ENCODE results near the gene GCAT. TPM values are rescaled to one million over a fixed set of nuclear protein-coding genes. Genes with fewer than 3 reads are reported as not detected.

Gene GCAT
- total RNA-seq, 4 donors from 2014 or later, result 11.3 to 34.5 (median 20.1) TPM

DNA sequence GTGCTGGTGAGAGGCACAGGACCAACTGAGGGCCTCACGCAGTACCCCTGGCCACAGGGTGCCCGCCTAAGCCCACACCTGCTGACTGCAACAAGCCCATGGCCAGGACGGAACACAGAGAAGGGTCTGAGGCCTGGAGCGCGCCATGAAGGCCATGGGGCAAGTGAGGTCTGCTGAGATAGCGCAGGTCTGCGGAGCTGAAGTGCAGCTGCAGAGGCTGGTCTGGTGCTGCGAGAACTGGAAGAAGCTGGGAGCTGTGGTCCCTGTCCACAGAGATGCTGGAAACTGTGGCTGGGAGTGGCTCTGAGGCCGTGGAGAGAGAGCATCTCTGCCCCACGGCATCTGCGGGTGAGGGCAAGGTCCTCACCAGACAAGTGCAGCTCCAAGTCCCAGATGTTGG is 23.7 kb downstream of the GCAT start:
- H3K4me3 ChIP-seq, result no peak overlapping the region
- 94% methylated on average over 10 of the region's 11 CpGs for WGBS
- H3K27ac ChIP-seq, result no peak overlapping the region
- H3K4me1 ChIP-seq, result peaks cover 7% of the 10 kb centered on the region
- H3K9me3 ChIP-seq, result no peaks in the 10 kb centered on the region
- TF ChIP-seq POLR2AphosphoS5 (IDR thresholded peaks at IDR 0.05) (no peak), EP300 (IDR thresholded peaks at IDR 0.05) (no peak), POLR2A (IDR thresholded peaks at IDR 0.05) (no peak)
- TF ChIP-seq, protein P1, sequence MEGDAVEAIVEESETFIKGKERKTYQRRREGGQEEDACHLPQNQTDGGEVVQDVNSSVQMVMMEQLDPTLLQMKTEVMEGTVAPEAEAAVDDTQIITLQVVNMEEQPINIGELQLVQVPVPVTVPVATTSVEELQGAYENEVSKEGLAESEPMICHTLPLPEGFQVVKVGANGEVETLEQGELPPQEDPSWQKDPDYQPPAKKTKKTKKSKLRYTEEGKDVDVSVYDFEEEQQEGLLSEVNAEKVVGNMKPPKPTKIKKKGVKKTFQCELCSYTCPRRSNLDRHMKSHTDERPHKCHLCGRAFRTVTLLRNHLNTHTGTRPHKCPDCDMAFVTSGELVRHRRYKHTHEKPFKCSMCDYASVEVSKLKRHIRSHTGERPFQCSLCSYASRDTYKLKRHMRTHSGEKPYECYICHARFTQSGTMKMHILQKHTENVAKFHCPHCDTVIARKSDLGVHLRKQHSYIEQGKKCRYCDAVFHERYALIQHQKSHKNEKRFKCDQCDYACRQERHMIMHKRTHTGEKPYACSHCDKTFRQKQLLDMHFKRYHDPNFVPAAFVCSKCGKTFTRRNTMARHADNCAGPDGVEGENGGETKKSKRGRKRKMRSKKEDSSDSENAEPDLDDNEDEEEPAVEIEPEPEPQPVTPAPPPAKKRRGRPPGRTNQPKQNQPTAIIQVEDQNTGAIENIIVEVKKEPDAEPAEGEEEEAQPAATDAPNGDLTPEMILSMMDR (IDR thresholded peaks at IDR 0.05), result no peak
- H3K36me3 ChIP-seq, result peaks cover 61% of the 10 kb centered on the region
- H3K27me3 ChIP-seq, result no peaks in the 10 kb centered on the region
- no peak for DNase-seq (ENCODE audit: low spot score in 2 of 2)

DNA sequence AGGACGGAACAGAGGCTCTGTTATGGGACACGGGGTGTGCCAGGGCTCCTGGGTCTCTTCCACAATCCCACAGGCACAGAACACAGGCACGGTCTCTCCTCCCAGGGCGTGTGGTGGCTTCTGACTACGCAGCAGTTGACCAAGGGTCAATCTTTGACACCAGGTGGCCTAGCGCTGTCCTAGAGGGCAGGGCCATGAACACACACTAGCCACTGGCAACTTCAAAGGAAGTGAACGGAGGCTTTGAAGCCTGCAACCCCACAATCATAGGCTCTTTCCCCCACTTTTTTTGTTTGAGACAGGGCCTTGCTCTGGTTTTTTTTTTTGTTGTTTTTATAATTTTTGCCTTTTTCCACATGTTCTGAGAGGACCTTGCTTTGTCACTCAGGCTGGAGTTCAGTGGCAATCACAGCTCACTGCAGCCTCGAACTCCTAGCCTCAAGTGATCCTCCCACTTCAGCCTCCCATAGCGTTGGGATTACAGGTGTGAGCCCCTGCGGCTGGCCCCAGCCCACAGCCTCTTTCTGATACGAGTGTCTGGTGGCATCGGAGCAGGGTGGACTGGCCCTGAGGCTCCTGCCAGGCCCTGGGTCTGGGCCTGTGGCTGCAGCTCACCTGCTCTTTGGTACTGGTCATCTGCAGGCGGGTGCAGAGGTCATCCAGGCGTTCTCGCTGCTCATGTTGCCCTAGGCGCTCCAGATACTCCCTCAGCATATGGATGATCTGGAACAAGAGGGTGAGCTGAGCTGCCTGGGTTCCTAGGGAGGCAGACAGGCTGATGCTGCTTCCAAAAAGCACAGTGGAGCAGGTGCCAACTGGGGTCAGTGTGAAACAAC is 24.5 kb downstream of the GCAT start:
- Histone ChIP-seq H3K27me3 (no peaks in the 10 kb centered on the region), H3K9me3 (no peaks in the 10 kb centered on the region), H3K4me3 (no peak overlapping the region), H3K4me1 (peaks cover 2% of the 10 kb centered on the region), H3K36me3 (peaks cover 68% of the 10 kb centered on the region), H3K27ac (no peak overlapping the region)
- 87% methylated on average over 16 of the region's 16 CpGs for WGBS
- DNase-seq (ENCODE audit: low spot score in 2 of 2), result no peak
- TF ChIP-seq, protein P1 (IDR thresholded peaks at IDR 0.05), result no peak
- no peak for TF ChIP-seq EP300 (IDR thresholded peaks at IDR 0.05)
- TF ChIP-seq POLR2A (IDR thresholded peaks at IDR 0.05), result no peak
- TF ChIP-seq POLR2AphosphoS5 (IDR thresholded peaks at IDR 0.05), result no peak

DNA sequence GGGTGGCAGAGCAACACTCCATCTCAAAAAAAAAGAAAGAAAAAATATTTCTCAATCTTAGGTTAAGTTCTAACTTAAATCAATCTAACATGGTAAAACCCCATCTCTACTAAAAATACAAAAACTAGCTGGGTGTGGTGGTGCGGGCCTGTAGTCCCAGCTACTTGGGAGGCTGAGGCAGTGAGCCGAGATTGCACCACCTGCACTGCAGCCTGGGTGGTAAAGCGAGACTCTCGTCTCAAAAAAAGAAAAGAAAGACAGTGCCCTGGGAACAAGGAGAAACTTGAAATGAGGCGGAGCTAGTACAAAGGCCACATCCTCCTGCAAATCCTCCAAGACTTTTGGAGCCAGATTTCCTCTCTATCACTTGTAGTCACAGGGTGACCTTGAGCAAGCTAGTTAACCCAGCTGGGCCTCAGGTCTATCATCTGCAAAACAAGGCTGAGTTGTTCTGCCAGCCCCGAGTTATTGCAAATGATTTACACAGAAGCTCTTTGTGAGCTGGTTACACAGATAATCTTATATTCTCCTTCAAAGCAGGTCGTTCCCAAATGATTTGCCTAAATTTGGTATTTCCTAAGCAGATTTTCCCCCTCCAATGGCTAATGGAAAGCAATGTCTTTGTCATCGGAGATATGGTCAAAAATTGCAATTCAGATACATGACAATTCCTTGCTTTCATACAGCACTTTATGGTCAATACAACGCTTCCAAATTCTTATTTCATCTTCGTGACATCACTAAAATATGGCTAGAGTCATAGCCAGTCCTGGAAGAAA is 34.5 kb downstream of the GCAT start:
- no peak for DNase-seq (ENCODE audit: low spot score in 2 of 2)
- 71% methylated on average over 10 of the region's 10 CpGs for WGBS
- TF ChIP-seq, protein P1 (IDR thresholded peaks at IDR 0.05), result no peak
- TF ChIP-seq POLR2A (IDR thresholded peaks at IDR 0.05) (no peak), EP300 (IDR thresholded peaks at IDR 0.05) (no peak), POLR2AphosphoS5 (IDR thresholded peaks at IDR 0.05) (no peak)
- no peak overlapping the region for H3K27ac ChIP-seq
- peaks cover 13% of the 10 kb centered on the region for H3K4me1 ChIP-seq
- no peaks in the 10 kb centered on the region for H3K27me3 ChIP-seq
- no peaks in the 10 kb centered on the region for H3K9me3 ChIP-seq
- H3K4me3 ChIP-seq, result no peak overlapping the region
- H3K36me3 ChIP-seq, result peaks cover 27% of the 10 kb centered on the region

DNA sequence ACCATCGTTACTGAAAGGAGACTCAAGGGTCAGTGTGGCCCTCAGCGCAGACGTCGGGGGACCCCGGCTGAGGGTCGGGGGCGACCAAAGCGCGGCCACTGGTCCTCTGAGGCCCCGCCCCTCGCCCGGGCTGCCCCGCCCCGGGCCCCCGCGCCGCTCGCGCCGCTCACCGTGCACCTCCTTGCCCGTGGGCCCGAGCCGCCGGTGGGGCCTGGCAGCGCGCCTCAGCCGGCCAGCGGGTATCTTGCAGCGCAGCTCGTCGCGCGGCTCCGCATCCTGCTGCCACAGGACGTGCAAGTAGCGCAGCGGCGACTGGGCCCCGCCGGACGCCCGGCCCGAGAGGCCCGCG is 36.0 kb downstream of the GCAT start:
- TF ChIP-seq POLR2AphosphoS5 (IDR thresholded peaks at IDR 0.05) (no peak), POLR2A (IDR thresholded peaks at IDR 0.05) (no peak), EP300 (IDR thresholded peaks at IDR 0.05) (no peak)
- TF ChIP-seq, protein P1 (IDR thresholded peaks at IDR 0.05), result no peak
- H3K27ac ChIP-seq, result peak overlapping the region; percentile 91
- WGBS, result 0% methylated on average over 1 of the region's 46 CpGs
- H3K36me3 ChIP-seq, result peaks cover 12% of the 10 kb centered on the region
- H3K9me3 ChIP-seq, result no peaks in the 10 kb centered on the region
- peaks cover 20% of the 10 kb centered on the region for H3K4me1 ChIP-seq
- peak in 1 of 2 donors; percentile 76 for DNase-seq (ENCODE audit: low spot score in 2 of 2)
- no peaks in the 10 kb centered on the region for H3K27me3 ChIP-seq
- H3K4me3 ChIP-seq, result peak overlapping the region; percentile 95

DNA sequence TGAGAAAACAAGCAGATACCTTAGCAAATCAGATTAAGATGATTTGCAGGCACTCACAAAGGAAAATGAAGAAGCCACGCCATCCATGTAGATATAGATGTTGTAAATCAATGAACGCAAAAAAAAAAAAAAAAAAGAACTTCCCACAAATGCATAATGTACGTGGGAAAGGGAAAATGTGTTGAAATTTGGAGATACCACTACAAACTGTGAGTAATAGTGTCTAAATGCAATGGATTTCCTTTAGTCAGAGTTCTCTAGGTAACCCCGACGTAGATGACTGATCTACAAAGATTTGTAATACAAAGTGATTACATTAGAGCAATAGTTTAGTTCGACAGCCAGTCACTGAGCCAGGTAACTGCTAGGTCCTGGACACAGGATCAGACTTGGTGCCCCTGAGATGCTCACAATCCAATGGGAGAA is 37.2 kb downstream of the GCAT start:
- 93% methylated on average over 6 of the region's 6 CpGs for WGBS

More for the DNA sequence above, 37.2 kb downstream of the GCAT start:
- peak overlapping the region; percentile 95 for H3K4me3 ChIP-seq
- peaks cover 1% of the 10 kb centered on the region for H3K36me3 ChIP-seq
- peaks cover 25% of the 10 kb centered on the region for H3K4me1 ChIP-seq
- TF ChIP-seq EP300 (IDR thresholded peaks at IDR 0.05) (no peak), POLR2A (IDR thresholded peaks at IDR 0.05) (no peak), POLR2AphosphoS5 (IDR thresholded peaks at IDR 0.05) (no peak)
- TF ChIP-seq, protein P1 (IDR thresholded peaks at IDR 0.05), result no peak
- peak overlapping the region; percentile 91 for H3K27ac ChIP-seq
- no peaks in the 10 kb centered on the region for H3K9me3 ChIP-seq
- no peak for DNase-seq (ENCODE audit: low spot score in 2 of 2)
- H3K27me3 ChIP-seq, result no peaks in the 10 kb centered on the region
